ENCODE results near the gene NMS.

GRCh38 chr2:100437751-100438150, 32.5 kb upstream of the NMS start:
- no peak for TF ChIP-seq CTCF (IDR thresholded peaks at IDR 0.05)
- TF ChIP-seq POLR2A (IDR thresholded peaks at IDR 0.05), result no peak
- no peak for TF ChIP-seq POLR2AphosphoS5 (IDR thresholded peaks at IDR 0.05; ENCODE audit: insufficient read depth in 1 of 2, low read depth in 1 of 2)

Data from vagina (tissue), 2 donors.